Lower lobe of right lung (tissue), 2 donors: Measurements from ENCODE around the gene ACTG1. TPM values are rescaled to one million over a fixed set of nuclear protein-coding genes. Genes with fewer than 3 reads are reported as not detected.

ENCODE experiments used
- ATAC-seq, 2 donors: fragments of 200-7000 bp; cut with Tn5 transposase; one replicate each; pipeline ENCODE4 v1.9.1; 2020 to 2022; ENCODE audit warnings: mild to moderate bottlenecking in 2 of 2, moderate library complexity in 2 of 2
- DNase-seq: peaks from one replicate; pipeline ENCODE4 v3.0.0-alpha.2; 2020
- H3K27ac ChIP-seq: fragments of 200-600 bp; one replicate; pipeline ENCODE4 v1.8.0; 2022
- H3K27me3 ChIP-seq: fragments of 200-600 bp; one replicate; pipeline ENCODE4 v1.8.0; 2022; ENCODE audit warnings: low read depth
- H3K36me3 ChIP-seq: fragments of 200-600 bp; one replicate; pipeline ENCODE4 v1.8.0; 2022; ENCODE audit warnings: mild to moderate bottlenecking
- H3K4me1 ChIP-seq: fragments of 200-600 bp; one replicate; pipeline ENCODE4 v1.8.0; 2022
- H3K4me3 ChIP-seq: fragments of 200-600 bp; one replicate; pipeline ENCODE4 v1.8.0; 2022; ENCODE audit warnings: mild to moderate bottlenecking
- H3K9me3 ChIP-seq: fragments of 200-600 bp; one replicate; pipeline ENCODE4 v1.8.0; 2022
- intact Hi-C: fragments of 100-400 bp; cut with DNase I; formaldehyde crosslinking; loops from one replicate; pipeline ENCODE4 v1.11.0; 2022
- total RNA-seq: library from RNA; stranded (reverse); fragmentation: NEBNext Ultra II Directional; extraction: Animal tissue kit (Norgen Biotek cat#: 25700); gene quantifications from one replicate; pipeline ENCODE4 v1.2.1, GENCODE V29; 2021
- TF ChIP-seq, protein P1 (sequence below): fragments of 200-600 bp; IDR thresholded peaks from one replicate; pipeline ENCODE4 v1.8.0; 2022; ENCODE audit warnings: antibody characterized with exemption, mild to moderate bottlenecking
- donor health status: DM: no; HTN: yes; CAD: no; lungs with severe emphysema.

The ACTG1 gene
- total RNA-seq, 1 donor from 2014 or later: 1,821 TPM

GRCh38 chr17:81502471-81503017, 10.1 kb downstream of the ACTG1 start:
- ATAC-seq: no peak
- intact Hi-C loops: no loop called here
- TF ChIP-seq, protein P1, sequence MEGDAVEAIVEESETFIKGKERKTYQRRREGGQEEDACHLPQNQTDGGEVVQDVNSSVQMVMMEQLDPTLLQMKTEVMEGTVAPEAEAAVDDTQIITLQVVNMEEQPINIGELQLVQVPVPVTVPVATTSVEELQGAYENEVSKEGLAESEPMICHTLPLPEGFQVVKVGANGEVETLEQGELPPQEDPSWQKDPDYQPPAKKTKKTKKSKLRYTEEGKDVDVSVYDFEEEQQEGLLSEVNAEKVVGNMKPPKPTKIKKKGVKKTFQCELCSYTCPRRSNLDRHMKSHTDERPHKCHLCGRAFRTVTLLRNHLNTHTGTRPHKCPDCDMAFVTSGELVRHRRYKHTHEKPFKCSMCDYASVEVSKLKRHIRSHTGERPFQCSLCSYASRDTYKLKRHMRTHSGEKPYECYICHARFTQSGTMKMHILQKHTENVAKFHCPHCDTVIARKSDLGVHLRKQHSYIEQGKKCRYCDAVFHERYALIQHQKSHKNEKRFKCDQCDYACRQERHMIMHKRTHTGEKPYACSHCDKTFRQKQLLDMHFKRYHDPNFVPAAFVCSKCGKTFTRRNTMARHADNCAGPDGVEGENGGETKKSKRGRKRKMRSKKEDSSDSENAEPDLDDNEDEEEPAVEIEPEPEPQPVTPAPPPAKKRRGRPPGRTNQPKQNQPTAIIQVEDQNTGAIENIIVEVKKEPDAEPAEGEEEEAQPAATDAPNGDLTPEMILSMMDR: no peak
- Histone ChIP-seq H3K9me3 (no peaks in the 10 kb centered on the region), H3K4me1 (peaks cover 10% of the 10 kb centered on the region), H3K27ac (no peak overlapping the region), H3K27me3 (no peaks in the 10 kb centered on the region), H3K36me3 (no peaks in the 10 kb centered on the region), H3K4me3 (no peak overlapping the region)
- DNase-seq: peak; percentile 33

- Histone ChIP-seq H3K4me3 (no peak overlapping the region), H3K4me1 (peaks cover 10% of the 10 kb centered on the region), H3K27me3 (no peaks in the 10 kb centered on the region), H3K27ac (peak overlapping the region; percentile 47), H3K36me3 (no peaks in the 10 kb centered on the region), H3K9me3 (no peaks in the 10 kb centered on the region)
- DNase-seq: peak; percentile 60
- ATAC-seq: peak; percentile 55 to 84
- intact Hi-C loops: no loop called here
- TF ChIP-seq, protein P1: no peak
Measured at GRCh38 chr17:81500047-81500446, 12.6 kb downstream of the ACTG1 start.

DNA sequence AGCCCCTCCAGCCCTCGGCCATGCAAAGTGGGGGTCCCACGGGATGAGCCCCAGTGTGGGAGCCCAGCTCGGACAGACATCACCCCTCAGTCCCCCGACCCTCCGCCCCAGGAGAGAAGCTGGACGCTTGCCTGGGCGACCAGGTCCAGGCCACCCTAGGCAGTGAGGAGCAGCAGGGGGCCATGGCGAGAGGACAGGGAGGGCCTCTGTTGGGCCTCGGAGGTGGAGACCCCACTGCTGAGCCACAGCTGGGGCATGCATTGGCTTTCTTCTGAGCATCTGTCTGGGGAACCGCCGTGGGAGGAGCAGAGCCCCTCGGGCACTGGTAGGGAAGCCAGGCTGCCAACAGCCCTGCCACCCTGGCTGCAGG, 13.0 kb downstream of the ACTG1 start:
- DNase-seq (no peak), ATAC-seq (peak; percentile 9 to 11)
- Histone ChIP-seq H3K9me3 (no peaks in the 10 kb centered on the region), H3K4me3 (no peak overlapping the region), H3K27ac (peak overlapping the region; percentile 47), H3K27me3 (no peaks in the 10 kb centered on the region), H3K36me3 (no peaks in the 10 kb centered on the region), H3K4me1 (peaks cover 10% of the 10 kb centered on the region)
- intact Hi-C loops: no loop called here
- TF ChIP-seq, protein P1: no peak

DNA sequence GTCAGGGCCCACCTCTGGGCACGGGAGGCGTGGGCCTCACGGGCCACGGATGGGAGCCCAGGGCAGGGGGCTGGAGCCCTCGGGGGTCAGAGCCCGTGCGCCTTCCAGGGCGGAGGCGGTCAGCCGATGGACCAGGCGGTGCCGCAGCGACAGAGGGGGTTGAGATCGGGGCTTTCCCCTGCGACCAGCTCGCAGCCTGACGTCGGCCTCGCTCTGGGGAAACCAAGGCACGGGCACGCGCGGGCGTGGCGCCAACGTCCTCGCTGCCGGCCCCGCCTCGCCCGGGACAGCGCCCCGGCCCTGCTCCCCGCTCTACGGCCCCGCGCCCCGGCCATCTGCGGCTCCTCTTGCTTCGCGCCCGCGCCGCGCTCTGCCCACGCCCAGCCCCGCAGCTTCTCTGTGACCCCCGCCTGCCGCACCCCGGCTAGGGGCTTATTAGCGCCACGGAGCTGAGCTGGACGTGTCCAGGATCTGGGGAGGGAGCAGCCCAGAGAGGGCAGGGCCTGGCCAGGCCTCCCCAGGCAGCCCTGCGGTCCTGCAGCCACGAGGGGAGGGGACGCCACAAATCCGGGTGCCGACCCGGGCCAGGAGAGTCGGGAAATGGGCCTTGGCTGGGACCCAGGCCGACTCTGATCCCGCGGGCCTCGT, 13.5 kb downstream of the ACTG1 start:
- peak; percentile 39 for DNase-seq
- TF ChIP-seq, protein P1: no peak
- H3K4me3 ChIP-seq: no peak overlapping the region
- H3K9me3 ChIP-seq: no peaks in the 10 kb centered on the region
- ATAC-seq: peak; percentile 5 to 8
- peaks cover 10% of the 10 kb centered on the region for H3K4me1 ChIP-seq
- intact Hi-C loops: no loop called here
- no peaks in the 10 kb centered on the region for H3K27me3 ChIP-seq
- no peaks in the 10 kb centered on the region for H3K36me3 ChIP-seq
- H3K27ac ChIP-seq: no peak overlapping the region

DNA sequence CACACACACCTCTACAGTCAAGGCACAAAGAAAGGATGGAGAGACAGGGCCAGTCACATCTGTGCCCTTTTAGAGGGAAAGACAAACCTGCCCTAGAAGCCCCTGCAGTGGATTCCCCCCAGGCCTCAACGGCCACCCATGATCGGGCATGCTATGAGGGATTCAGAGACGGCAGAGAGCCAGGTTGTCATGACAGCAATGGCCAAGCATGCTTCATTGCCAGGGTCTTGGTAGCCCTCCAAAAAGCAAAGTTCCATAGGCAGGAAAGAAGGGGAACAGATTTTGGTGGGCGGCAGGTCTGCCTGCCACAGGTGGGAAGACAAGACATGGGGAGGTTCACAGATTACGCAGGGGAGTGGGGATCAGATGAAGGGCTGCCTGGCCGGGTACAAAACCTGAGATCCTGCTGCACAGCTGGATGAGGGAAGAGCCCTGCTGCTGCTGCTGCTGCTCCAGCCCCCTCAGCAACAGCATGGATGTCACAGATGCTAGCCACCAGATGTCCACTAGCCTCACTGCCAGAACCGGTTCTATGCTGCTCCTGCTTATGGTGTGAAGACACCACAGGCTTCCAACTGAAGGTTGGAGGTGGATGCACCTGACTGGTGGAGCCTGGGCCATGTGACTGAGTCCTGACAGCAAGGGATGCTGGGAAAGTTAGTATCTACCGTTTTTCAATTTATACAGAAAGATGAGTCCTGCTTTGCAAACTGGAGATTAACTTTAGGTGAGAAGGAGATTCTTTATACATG, 17.8 kb downstream of the ACTG1 start:
- H3K4me1 ChIP-seq: peaks cover 10% of the 10 kb centered on the region

More for the DNA sequence above, 17.8 kb downstream of the ACTG1 start:
- TF ChIP-seq, protein P1: no peak
- H3K27me3 ChIP-seq: no peaks in the 10 kb centered on the region
- no peak overlapping the region for H3K27ac ChIP-seq
- DNase-seq (no peak), ATAC-seq (no peak)
- H3K4me3 ChIP-seq: no peak overlapping the region
- H3K9me3 ChIP-seq: no peaks in the 10 kb centered on the region
- H3K36me3 ChIP-seq: no peaks in the 10 kb centered on the region
- intact Hi-C loops: no loop called here
